IgD-negative memory B cell (primary cell): Measurements from ENCODE around the gene GPR137B. TPM values are rescaled to one million over a fixed set of nuclear protein-coding genes. Genes with fewer than 3 reads are reported as not detected.

Experiments used
- H3K27ac Mint-ChIP-seq, 3 donors: one replicate each; pipeline ENCODE4 v1.8.0; 2020 to 2022; ENCODE audit warnings: mild to moderate bottlenecking in 3 of 3, mixed read lengths in 3 of 3, moderate library complexity in 1 of 3
- H3K27me3 Mint-ChIP-seq: one replicate; pipeline ENCODE4 v1.8.0; 2021; ENCODE audit warnings: mixed read lengths
- H3K36me3 Mint-ChIP-seq: one replicate; pipeline ENCODE4 v1.8.0; 2020; ENCODE audit warnings: mild to moderate bottlenecking, mixed read lengths
- H3K4me1 Mint-ChIP-seq, 3 donors: one replicate each; pipeline ENCODE4 v1.8.0; 2020 to 2022; ENCODE audit warnings: mixed read lengths in 3 of 3, mild to moderate bottlenecking in 1 of 3
- H3K4me3 Mint-ChIP-seq, 4 donors: one replicate each; pipeline ENCODE4 v1.8.0; 2020 to 2022; ENCODE audit warnings: mild to moderate bottlenecking in 4 of 4, mixed read lengths in 4 of 4, moderate library complexity in 3 of 4
- H3K9me3 Mint-ChIP-seq, 3 donors: one replicate each; pipeline ENCODE4 v1.8.0; 2020 to 2021; ENCODE audit warnings: mixed read lengths in 3 of 3, mild to moderate bottlenecking in 1 of 3
- polyA plus RNA-seq: library from polyadenylated mRNA; unstranded; fragments of 300-500 nt; fragmentation: Illumina TruSeq; gene quantifications from one replicate; pipeline ENCODE4 v1.2.3, GENCODE V29; 2021

GPR137B gene
- polyA plus RNA-seq, 1 donor from 2014 or later: 1.9 TPM

GRCh38 chr1:236147068-236147467 is 4.7 kb downstream of the GPR137B start:
- Mint-ChIP-seq H3K36me3 (no peaks in the 10 kb centered on the region), H3K4me3 (peak overlapping the region in 1 of 4 donors; percentile 67), H3K27ac (no peak overlapping the region), H3K27me3 (peaks cover 54% of the 10 kb centered on the region), H3K9me3 (no peaks in the 10 kb centered on the region), H3K4me1 (peaks cover 14 to 20% (median 16%) of the 10 kb centered on the region in 3 donors)

DNA sequence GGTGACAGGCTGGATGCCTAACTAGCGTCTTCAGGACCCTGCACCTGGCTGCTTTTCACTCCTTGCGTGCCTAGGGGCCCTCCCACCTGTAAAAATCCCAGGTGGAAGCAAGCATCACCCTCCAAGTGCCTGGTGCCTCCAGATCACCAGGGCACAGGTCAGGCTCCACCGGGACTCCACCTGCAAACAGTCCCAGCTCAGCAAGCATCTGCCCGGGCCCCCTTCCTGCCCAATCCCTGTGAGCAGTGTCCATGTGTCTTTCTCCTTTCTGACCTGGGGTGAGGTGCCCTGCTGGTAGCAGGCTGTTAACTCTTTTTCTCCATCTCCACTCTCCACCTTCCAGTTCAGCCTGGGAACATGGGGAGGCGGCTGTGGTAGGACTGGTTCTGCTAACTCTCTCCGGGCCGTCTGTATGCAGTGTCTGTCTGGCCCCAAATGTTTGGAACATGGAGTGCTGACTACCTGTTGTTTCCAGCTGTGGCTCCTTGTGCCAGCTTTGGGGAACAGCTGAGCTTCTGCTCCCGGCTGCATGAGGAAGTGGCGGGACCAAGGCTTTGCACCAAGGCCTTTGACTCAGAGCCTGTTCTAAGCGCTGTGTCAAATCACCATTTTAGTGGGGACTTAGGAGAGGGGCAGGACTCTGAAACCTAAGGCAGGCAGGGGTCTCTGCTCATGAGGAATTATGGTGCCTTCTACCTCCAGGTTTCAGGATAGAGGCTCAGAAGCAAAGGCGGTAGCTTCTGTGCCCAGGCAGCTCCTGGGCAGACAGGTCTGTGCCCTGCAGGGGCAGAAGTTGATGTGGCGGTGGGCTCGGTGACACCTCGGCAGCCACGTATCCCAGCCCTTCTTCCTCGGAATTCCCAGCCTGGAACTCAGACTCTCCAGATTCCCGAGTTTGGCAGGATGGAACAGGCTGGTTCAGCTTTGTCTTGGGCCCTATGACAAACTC is 5.5 kb downstream of the GPR137B start:
- no peaks in the 10 kb centered on the region for H3K36me3 Mint-ChIP-seq
- H3K4me3 Mint-ChIP-seq: no peak overlapping the region
- no peak overlapping the region for H3K27ac Mint-ChIP-seq
- H3K4me1 Mint-ChIP-seq: peaks cover 13 to 18% (median 14%) of the 10 kb centered on the region in 3 donors
- peaks cover 51% of the 10 kb centered on the region for H3K27me3 Mint-ChIP-seq
- no peaks in the 10 kb centered on the region for H3K9me3 Mint-ChIP-seq

- no peak overlapping the region for H3K27ac Mint-ChIP-seq
- H3K27me3 Mint-ChIP-seq: peaks cover 50% of the 10 kb centered on the region
Observed at GRCh38 chr1:236148470-236148845, 6.1 kb downstream of the GPR137B start.

DNA sequence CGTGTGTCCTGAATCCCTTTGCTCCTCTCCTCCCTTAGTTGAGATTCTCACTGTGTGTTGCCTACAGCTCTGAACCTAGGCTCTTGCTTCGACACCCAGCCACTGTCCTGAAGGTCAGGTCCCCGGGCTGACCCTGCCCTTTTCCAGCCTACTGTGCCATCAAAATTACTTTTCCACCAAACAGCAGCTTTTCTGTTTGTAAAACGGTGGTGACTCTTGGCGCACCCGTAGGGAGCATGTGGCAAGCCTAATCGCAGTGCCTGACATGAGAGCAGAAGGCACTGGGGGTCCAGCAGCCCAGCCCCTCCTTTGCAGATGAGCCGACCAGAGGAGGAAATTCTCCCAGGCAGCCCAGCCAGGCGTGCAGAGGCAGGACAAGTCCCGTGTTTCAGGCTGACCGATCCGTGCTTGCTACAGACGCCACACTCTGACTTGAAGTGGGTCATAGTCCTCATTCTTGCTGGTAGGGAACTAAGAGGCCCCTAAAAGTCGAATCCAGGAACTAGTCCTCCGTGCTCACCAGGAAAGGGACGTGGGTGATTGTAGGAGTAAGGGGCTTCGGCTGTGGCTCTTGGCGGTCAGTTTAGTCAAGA is 6.8 kb downstream of the GPR137B start:
- Mint-ChIP-seq H3K4me1 (peaks cover 5 to 9% (median 6%) of the 10 kb centered on the region in 3 donors), H3K27ac (peak overlapping the region in 1 of 3 donors; percentile 17), H3K9me3 (no peaks in the 10 kb centered on the region), H3K27me3 (peaks cover 47% of the 10 kb centered on the region), H3K4me3 (no peak overlapping the region), H3K36me3 (no peaks in the 10 kb centered on the region)

More at GRCh38 chr1:236148470-236148845, 6.1 kb downstream of the GPR137B start:
- Mint-ChIP-seq H3K4me3 (no peak overlapping the region), H3K4me1 (peaks cover 9 to 14% (median 10%) of the 10 kb centered on the region in 3 donors), H3K36me3 (no peaks in the 10 kb centered on the region), H3K9me3 (no peaks in the 10 kb centered on the region)

DNA sequence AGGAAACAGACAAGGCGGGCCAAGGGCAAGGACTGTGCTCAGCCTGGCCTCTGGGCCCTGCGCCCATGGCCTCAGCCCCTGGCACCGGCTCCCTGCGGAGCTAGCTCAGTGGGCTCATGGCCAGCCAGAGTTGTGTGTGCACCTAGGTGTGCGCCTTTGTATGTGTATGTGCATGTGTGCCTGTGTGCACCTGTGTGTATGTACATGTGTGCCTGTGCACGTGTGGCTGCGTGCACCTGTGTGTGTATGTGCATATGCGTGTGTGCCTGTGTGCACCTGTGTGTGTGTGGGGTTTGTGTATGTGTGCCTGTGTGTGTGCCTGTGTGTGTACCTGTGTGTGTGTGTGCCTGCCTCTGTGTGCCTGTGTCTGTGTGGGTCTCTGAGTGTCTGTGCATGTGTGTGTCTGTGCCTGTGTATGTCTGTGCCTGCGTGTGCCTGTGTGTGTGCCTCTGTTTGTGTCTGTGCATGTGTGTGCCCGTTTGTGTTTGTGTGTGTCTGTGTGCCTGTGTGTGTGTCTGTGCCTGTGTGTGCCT is 7.4 kb downstream of the GPR137B start:
- H3K36me3 Mint-ChIP-seq: no peaks in the 10 kb centered on the region
- H3K4me1 Mint-ChIP-seq: peaks cover 0 to 5% (median under 1%) of the 10 kb centered on the region in 3 donors
- H3K27ac Mint-ChIP-seq: no peak overlapping the region
- H3K9me3 Mint-ChIP-seq: no peaks in the 10 kb centered on the region
- H3K4me3 Mint-ChIP-seq: no peak overlapping the region
- H3K27me3 Mint-ChIP-seq: peaks cover 47% of the 10 kb centered on the region

DNA sequence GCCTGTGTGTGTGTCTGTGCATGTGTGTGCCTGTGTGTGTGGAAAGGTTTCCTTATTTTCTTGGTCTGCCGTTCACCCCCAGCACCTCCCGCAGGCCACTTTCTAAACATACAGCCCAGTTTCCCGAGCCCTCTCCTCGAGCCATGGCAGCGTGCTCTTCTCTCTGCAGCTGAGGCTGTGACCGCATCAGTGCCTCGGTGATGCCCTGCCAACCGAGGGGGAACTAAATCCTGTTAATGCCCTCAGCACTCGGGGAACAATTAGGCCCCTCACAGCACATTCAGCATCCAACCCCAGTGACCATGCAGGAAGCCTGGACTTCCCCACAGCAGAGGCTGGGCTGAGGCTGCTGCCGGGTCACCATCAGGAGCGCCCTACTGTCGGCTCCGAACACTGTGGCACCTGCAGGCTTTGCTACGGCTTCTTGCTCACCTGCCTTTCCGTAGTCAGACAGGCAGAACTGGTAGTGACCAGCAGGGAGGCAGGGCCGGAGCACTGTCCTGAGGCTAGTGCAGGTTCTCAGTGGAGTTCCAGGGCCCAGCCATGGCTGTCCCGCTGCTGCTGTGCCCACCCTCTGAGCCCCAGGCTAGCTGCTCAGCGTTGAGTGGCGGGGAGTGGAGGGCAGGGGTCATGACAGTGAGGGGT is 8.1 kb downstream of the GPR137B start:
- no peak overlapping the region for H3K4me3 Mint-ChIP-seq
- peaks cover 47% of the 10 kb centered on the region for H3K27me3 Mint-ChIP-seq
- H3K36me3 Mint-ChIP-seq: no peaks in the 10 kb centered on the region
- H3K4me1 Mint-ChIP-seq: peaks cover 0 to 5% (median 3%) of the 10 kb centered on the region in 3 donors
- H3K27ac Mint-ChIP-seq: no peak overlapping the region
- H3K9me3 Mint-ChIP-seq: peaks cover 0 to under 1% (median 0%) of the 10 kb centered on the region in 3 donors

DNA sequence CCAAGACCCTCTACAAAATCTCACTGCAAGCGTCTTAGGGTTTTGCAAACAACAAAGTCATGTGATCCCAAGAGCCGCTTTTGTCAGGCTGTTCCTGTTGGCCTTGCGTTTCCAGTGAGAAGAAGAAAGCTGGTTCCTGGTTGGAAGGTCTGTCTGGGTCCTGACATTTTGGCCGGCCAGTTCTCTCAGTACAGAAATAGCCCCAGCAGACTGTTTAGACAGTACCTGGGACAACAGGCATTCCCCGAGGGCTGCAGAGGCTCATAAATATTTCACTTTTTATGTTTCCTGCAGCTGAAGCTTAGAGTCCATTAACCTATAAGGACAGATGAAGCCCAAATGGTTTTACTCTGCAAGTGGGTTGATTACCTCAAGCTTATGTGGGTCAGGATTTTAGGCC is 8.6 kb downstream of the GPR137B start:
- H3K4me1 Mint-ChIP-seq: peaks cover 2 to 9% (median 7%) of the 10 kb centered on the region in 3 donors
- H3K27ac Mint-ChIP-seq: no peak overlapping the region
- H3K36me3 Mint-ChIP-seq: no peaks in the 10 kb centered on the region
- H3K27me3 Mint-ChIP-seq: peaks cover 43% of the 10 kb centered on the region
- no peak overlapping the region for H3K4me3 Mint-ChIP-seq
- H3K9me3 Mint-ChIP-seq: peaks cover 0 to 4% (median 0%) of the 10 kb centered on the region in 3 donors

- Mint-ChIP-seq H3K27ac (peak overlapping the region in 1 of 3 donors; percentile 67), H3K36me3 (no peaks in the 10 kb centered on the region), H3K9me3 (peaks cover 0 to 8% (median 0%) of the 10 kb centered on the region in 3 donors), H3K4me1 (peaks cover 8 to 14% (median 10%) of the 10 kb centered on the region in 3 donors), H3K27me3 (peaks cover 42% of the 10 kb centered on the region), H3K4me3 (peak overlapping the region in 2 of 4 donors; percentile 47 to 52)
Observed at GRCh38 chr1:236151739-236152424, 9.5 kb downstream of the GPR137B start.

- Mint-ChIP-seq H3K36me3 (no peaks in the 10 kb centered on the region), H3K4me3 (no peak overlapping the region), H3K27me3 (peaks cover 43% of the 10 kb centered on the region), H3K9me3 (peaks cover 0 to 13% (median 0%) of the 10 kb centered on the region in 3 donors), H3K27ac (peak overlapping the region in 1 of 3 donors; percentile 62), H3K4me1 (peaks cover 18 to 28% (median 21%) of the 10 kb centered on the region in 3 donors)
Observed at GRCh38 chr1:236154126-236154525, 11.8 kb downstream of the GPR137B start.

- Mint-ChIP-seq H3K4me3 (peak overlapping the region in 2 of 4 donors; percentile 69 to 86), H3K27ac (peak overlapping the region in 2 of 3 donors; percentile 32 to 62)
Observed at GRCh38 chr1:236154671-236155398, 12.5 kb downstream of the GPR137B start.

DNA sequence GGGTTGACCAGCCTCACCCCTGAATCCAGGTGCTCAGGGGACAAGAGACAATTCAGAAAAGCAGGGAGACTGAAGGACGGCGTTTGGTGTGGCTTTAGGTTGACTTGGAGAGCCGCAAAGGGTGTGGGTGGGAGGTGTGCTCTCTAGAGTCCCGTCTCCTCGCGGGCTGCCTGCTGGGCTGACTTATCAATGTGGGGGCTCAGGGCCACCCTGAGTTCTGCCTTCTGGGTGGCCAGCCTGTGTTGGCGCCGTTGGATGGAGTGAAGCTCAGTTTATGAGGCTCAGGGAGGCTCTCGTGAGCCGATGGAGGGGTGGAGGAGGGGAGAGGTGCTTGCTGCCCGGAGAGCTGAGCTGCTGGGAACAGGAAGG is 13.0 kb downstream of the GPR137B start:
- H3K27me3 Mint-ChIP-seq: peaks cover 48% of the 10 kb centered on the region
- no peaks in the 10 kb centered on the region for H3K36me3 Mint-ChIP-seq
- H3K27ac Mint-ChIP-seq: peak overlapping the region in 2 of 3 donors; percentile 27 to 32
- H3K4me1 Mint-ChIP-seq: peaks cover 27 to 37% (median 28%) of the 10 kb centered on the region in 3 donors
- H3K9me3 Mint-ChIP-seq: peaks cover 0 to 13% (median 0%) of the 10 kb centered on the region in 3 donors
- H3K4me3 Mint-ChIP-seq: peak overlapping the region in 2 of 4 donors; percentile 69 to 86

More at GRCh38 chr1:236154671-236155398, 12.5 kb downstream of the GPR137B start:
- peaks cover 22 to 34% (median 24%) of the 10 kb centered on the region in 3 donors for H3K4me1 Mint-ChIP-seq
- H3K36me3 Mint-ChIP-seq: no peaks in the 10 kb centered on the region
- peaks cover 0 to 13% (median 0%) of the 10 kb centered on the region in 3 donors for H3K9me3 Mint-ChIP-seq
- peaks cover 48% of the 10 kb centered on the region for H3K27me3 Mint-ChIP-seq

DNA sequence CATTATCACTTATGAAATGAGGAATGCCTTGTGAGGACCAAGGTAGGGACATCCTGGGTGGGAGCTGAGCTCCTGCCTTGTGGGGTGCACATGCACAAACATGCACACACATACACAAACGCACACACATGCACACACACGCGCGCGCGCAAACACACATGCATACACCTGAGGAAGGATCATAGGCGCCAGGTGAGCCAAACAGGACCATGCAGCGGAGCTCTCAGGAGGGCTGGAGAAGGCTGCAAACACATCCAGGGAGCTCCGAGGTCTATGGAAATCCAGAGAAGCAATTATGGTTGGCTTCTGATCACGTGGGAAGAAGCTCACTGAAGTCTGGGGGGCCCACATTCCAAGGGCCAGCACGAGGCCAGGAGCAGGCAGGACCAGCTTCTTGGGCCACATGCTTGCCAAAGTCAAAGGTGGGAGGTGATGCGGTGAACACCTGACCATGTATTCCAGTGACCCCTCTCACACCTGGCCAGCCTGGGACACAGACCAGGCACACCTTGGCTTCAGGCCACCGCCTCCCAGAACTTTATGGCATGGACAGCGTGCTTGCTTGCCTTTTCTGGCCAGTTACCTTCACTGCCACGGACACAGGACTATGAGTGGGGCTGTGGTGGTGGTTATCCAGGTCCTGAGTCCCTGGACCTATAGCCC is 13.6 kb downstream of the GPR137B start:
- H3K4me1 Mint-ChIP-seq: peaks cover 30 to 37% (median 31%) of the 10 kb centered on the region in 3 donors
- no peaks in the 10 kb centered on the region for H3K36me3 Mint-ChIP-seq
- H3K27me3 Mint-ChIP-seq: peaks cover 53% of the 10 kb centered on the region
- peaks cover 0 to 13% (median 0%) of the 10 kb centered on the region in 3 donors for H3K9me3 Mint-ChIP-seq
- H3K4me3 Mint-ChIP-seq: peak overlapping the region; percentile 24 to 80 (median 56)
- H3K27ac Mint-ChIP-seq: peak overlapping the region in 2 of 3 donors; percentile 52 to 96
